ENCODE measurements around the gene NAPG. TPM values are rescaled to one million over a fixed set of nuclear protein-coding genes. Genes with fewer than 3 reads are reported as not detected.

NAPG gene
- total RNA-seq, 1 experiment from 2014 or later: 28.0 TPM

DNA sequence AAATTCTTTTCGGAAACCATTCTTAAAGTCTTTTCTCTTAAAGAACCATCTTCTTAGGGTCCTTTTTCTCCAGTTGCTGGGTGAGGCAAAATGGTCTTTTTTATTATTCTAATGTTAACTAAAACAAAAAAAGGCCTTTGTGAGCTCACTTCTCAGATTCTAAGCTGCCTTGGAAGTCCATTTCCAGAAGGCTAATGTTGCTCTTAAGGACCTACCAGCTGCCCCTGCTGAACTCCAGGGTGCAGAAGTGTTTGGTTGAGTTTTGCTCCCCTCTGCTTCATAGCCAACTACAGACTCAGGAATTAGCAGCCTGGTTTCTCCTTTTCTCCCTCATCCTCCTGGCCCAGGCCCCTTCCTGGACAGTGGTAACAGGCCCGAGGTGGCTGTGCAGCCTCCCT is 48.0 kb upstream of the NAPG start:
- no peak overlapping the region for H3K4me3 ChIP-seq (replicated peaks in 1 of 2; ENCODE audit: low read depth in 1 of 2, low read length in 2 of 2)
- H3K79me2 ChIP-seq (ENCODE audit: insufficient read depth, low read length): no peaks in the 10 kb centered on the region
- no TSS peak for BruUV-seq (replicated peaks)
- no peaks in the 10 kb centered on the region for H4K20me1 ChIP-seq (ENCODE audit: insufficient read depth)
- POLR2A ChIA-PET: no interaction called here
- no peak overlapping the region for H3K27ac ChIP-seq (ENCODE audit: low read depth, low read length)
- peaks cover 56% of the 10 kb centered on the region for H3K27me3 ChIP-seq (ENCODE audit: insufficient read depth, low read length)
- intact Hi-C loops (cut with micrococcal nuclease): no loop called here
- no peak overlapping the region for H2AFZ ChIP-seq (ENCODE audit: low read depth, low read length, poor library complexity, severe bottlenecking)
- H3K4me2 ChIP-seq (ENCODE audit: low read length): no peak overlapping the region
- ATAC-seq (no peak), DNase-seq (ENCODE audit: low read depth, low spot score) (no peak)
- CTCF ChIA-PET: no interaction called here
- RAD21 ChIA-PET (ENCODE audit: low non-redundant PET in 1 of 2, low total read pairs in 2 of 2, uncharacterized antibody in 2 of 2, unreplicated experiment in 2 of 2): no interaction called here
- H3K9ac ChIP-seq (ENCODE audit: low read length): no peak overlapping the region
- no peaks in the 10 kb centered on the region for H3K36me3 ChIP-seq (ENCODE audit: control insufficient read depth in 1 of 2, insufficient read depth in 2 of 2, low read length in 2 of 2)
- TF ChIP-seq JUND (IDR thresholded peaks at IDR 0.05): no peak
- no peak for TF ChIP-seq SP1 (IDR thresholded peaks at IDR 0.05; ENCODE audit: low read depth)
- no peak for TF ChIP-seq ZFX (IDR thresholded peaks at IDR 0.05)
- TF ChIP-seq, protein P1, sequence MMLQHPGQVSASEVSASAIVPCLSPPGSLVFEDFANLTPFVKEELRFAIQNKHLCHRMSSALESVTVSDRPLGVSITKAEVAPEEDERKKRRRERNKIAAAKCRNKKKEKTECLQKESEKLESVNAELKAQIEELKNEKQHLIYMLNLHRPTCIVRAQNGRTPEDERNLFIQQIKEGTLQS (IDR thresholded peaks at IDR 0.05): no peak
- TF ChIP-seq, protein P2, sequence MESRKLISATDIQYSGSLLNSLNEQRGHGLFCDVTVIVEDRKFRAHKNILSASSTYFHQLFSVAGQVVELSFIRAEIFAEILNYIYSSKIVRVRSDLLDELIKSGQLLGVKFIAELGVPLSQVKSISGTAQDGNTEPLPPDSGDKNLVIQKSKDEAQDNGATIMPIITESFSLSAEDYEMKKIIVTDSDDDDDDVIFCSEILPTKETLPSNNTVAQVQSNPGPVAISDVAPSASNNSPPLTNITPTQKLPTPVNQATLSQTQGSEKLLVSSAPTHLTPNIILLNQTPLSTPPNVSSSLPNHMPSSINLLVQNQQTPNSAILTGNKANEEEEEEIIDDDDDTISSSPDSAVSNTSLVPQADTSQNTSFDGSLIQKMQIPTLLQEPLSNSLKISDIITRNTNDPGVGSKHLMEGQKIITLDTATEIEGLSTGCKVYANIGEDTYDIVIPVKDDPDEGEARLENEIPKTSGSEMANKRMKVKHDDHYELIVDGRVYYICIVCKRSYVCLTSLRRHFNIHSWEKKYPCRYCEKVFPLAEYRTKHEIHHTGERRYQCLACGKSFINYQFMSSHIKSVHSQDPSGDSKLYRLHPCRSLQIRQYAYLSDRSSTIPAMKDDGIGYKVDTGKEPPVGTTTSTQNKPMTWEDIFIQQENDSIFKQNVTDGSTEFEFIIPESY (IDR thresholded peaks at IDR 0.05; ENCODE audit: extremely low read depth, insufficient replicate concordance, low read length): no peak
- no peak for TF ChIP-seq CBX3 (IDR thresholded peaks at IDR 0.05; ENCODE audit: low read depth)
- no peak for TF ChIP-seq ZNF274 (IDR thresholded peaks at IDR 0.05; ENCODE audit: low read depth, low read length)
- TF ChIP-seq YY1 (IDR thresholded peaks at IDR 0.05; ENCODE audit: extremely low read depth, insufficient replicate concordance, low read depth, low read length): no peak
- TF ChIP-seq EZH2 (IDR thresholded peaks at IDR 0.05): no peak
- TF ChIP-seq, protein P3, sequence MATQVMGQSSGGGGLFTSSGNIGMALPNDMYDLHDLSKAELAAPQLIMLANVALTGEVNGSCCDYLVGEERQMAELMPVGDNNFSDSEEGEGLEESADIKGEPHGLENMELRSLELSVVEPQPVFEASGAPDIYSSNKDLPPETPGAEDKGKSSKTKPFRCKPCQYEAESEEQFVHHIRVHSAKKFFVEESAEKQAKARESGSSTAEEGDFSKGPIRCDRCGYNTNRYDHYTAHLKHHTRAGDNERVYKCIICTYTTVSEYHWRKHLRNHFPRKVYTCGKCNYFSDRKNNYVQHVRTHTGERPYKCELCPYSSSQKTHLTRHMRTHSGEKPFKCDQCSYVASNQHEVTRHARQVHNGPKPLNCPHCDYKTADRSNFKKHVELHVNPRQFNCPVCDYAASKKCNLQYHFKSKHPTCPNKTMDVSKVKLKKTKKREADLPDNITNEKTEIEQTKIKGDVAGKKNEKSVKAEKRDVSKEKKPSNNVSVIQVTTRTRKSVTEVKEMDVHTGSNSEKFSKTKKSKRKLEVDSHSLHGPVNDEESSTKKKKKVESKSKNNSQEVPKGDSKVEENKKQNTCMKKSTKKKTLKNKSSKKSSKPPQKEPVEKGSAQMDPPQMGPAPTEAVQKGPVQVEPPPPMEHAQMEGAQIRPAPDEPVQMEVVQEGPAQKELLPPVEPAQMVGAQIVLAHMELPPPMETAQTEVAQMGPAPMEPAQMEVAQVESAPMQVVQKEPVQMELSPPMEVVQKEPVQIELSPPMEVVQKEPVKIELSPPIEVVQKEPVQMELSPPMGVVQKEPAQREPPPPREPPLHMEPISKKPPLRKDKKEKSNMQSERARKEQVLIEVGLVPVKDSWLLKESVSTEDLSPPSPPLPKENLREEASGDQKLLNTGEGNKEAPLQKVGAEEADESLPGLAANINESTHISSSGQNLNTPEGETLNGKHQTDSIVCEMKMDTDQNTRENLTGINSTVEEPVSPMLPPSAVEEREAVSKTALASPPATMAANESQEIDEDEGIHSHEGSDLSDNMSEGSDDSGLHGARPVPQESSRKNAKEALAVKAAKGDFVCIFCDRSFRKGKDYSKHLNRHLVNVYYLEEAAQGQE (IDR thresholded peaks at IDR 0.05; ENCODE audit: low read depth): no peak
- no peak for TF ChIP-seq TCF7L2 (IDR thresholded peaks at IDR 0.05; ENCODE audit: borderline replicate concordance, extremely low read depth, insufficient read depth, insufficient read length)
- TF ChIP-seq, protein P4, sequence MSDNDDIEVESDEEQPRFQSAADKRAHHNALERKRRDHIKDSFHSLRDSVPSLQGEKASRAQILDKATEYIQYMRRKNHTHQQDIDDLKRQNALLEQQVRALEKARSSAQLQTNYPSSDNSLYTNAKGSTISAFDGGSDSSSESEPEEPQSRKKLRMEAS (IDR thresholded peaks at IDR 0.05): no peak
- TF ChIP-seq POLR2A (IDR thresholded peaks at IDR 0.05; ENCODE audit: borderline replicate concordance, extremely low read depth, insufficient read depth, insufficient read length): no peak
- H3K9me3 ChIP-seq (ENCODE audit: control insufficient read depth in 1 of 2, insufficient read depth in 1 of 2, low read depth in 1 of 2, low read length in 2 of 2): no peaks in the 10 kb centered on the region
- no peaks in the 10 kb centered on the region for H3K9me2 ChIP-seq (ENCODE audit: insufficient read depth)
- no peaks in the 10 kb centered on the region for H3K4me1 ChIP-seq (ENCODE audit: control insufficient read depth in 1 of 2, insufficient read depth in 2 of 2, low read length in 2 of 2)

Data from HCT116 (cell line).